Activated T-helper 17 cell treated with anti-CD3 and anti-CD28 coated beads, Interleukin-2, amount 50 U/mL, for 72 hours (primary cell): ENCODE data around the gene DUS2. TPM values are rescaled to one million over a fixed set of nuclear protein-coding genes. Genes with fewer than 3 reads are reported as not detected.
"Not testable (repeated sequence)": the region's sequence is repeated elsewhere in the genome, so short reads cannot be mapped to it uniquely, and the experiment has no call there.

Experiments
- ATAC-seq: fragments of 150-1000 bp; cut with Tn5 transposase; replicated peaks from 2 replicates; pipeline ENCODE4 v1.10.0; 2021; ENCODE audit warnings: mild to moderate bottlenecking, moderate library complexity
- H3K27ac Mint-ChIP-seq: one replicate; pipeline ENCODE4 v1.8.0; 2022; ENCODE audit warnings: mixed read lengths
- H3K27me3 Mint-ChIP-seq: one replicate; pipeline ENCODE4 v1.8.0; 2022; ENCODE audit warnings: mixed read lengths
- H3K36me3 Mint-ChIP-seq: one replicate; pipeline ENCODE4 v1.8.0; 2022; ENCODE audit warnings: low read depth, mild to moderate bottlenecking, mixed read lengths
- H3K4me1 Mint-ChIP-seq: one replicate; pipeline ENCODE4 v1.8.0; 2022; ENCODE audit warnings: mixed read lengths
- H3K4me3 Mint-ChIP-seq: one replicate; pipeline ENCODE4 v1.8.0; 2022; ENCODE audit warnings: mild to moderate bottlenecking, mixed read lengths
- H3K9me3 Mint-ChIP-seq: one replicate; pipeline ENCODE4 v1.8.0; 2022; ENCODE audit warnings: mixed read lengths
- total RNA-seq, 2 donors: library from RNA; stranded (reverse); gene quantifications; one replicate each; pipeline ENCODE4 v1.2.3, GENCODE V29; 2022

DUS2 gene
- total RNA-seq, 2 donors from 2014 or later, result 24.6 to 35.0 TPM

- Mint-ChIP-seq H3K9me3 (no peaks in the 10 kb centered on the region), H3K4me1 (peaks cover 13% of the 10 kb centered on the region), H3K4me3 (peak overlapping the region; percentile 86), H3K36me3 (no peaks in the 10 kb centered on the region), H3K27me3 (no peaks in the 10 kb centered on the region), H3K27ac (peak overlapping the region; percentile 66)
- ATAC-seq, result no peak
Observed at GRCh38 chr16:67992661-67993206, 30.4 kb upstream of the DUS2 start.

GRCh38 chr16:67993207-67994039 lies 29.7 kb upstream of the DUS2 start:
- Mint-ChIP-seq H3K4me1 (peaks cover 13% of the 10 kb centered on the region), H3K36me3 (no peaks in the 10 kb centered on the region), H3K4me3 (peak overlapping the region; percentile 86), H3K9me3 (no peaks in the 10 kb centered on the region), H3K27ac (peak overlapping the region; percentile 92), H3K27me3 (no peaks in the 10 kb centered on the region)
- ATAC-seq, result peak; percentile 89

GRCh38 chr16:67994040-67994408 lies 29.1 kb upstream of the DUS2 start:
- ATAC-seq, result peak; percentile 13
- peak overlapping the region; percentile 92 for H3K27ac Mint-ChIP-seq
- H3K36me3 Mint-ChIP-seq, H3K27me3 Mint-ChIP-seq, H3K9me3 Mint-ChIP-seq: not testable (repeated sequence)
- peaks cover 16% of the 10 kb centered on the region for H3K4me1 Mint-ChIP-seq
- peak overlapping the region; percentile 86 for H3K4me3 Mint-ChIP-seq

- no peaks in the 10 kb centered on the region for H3K9me3 Mint-ChIP-seq
- H3K27me3 Mint-ChIP-seq, result no peaks in the 10 kb centered on the region
- ATAC-seq, result no peak
- H3K27ac Mint-ChIP-seq, result peak overlapping the region; percentile 70
- H3K36me3 Mint-ChIP-seq, result no peaks in the 10 kb centered on the region
- peak overlapping the region; percentile 44 for H3K4me3 Mint-ChIP-seq
- H3K4me1 Mint-ChIP-seq, result peaks cover 26% of the 10 kb centered on the region
Observed at GRCh38 chr16:67995423-67995822, 27.7 kb upstream of the DUS2 start.

GRCh38 chr16:67996666-67997065 lies 26.4 kb upstream of the DUS2 start:
- H3K4me3 Mint-ChIP-seq, result no peak overlapping the region
- no peak for ATAC-seq
- H3K4me1 Mint-ChIP-seq, result peaks cover 29% of the 10 kb centered on the region
- no peak overlapping the region for H3K27ac Mint-ChIP-seq
- H3K36me3 Mint-ChIP-seq, result no peaks in the 10 kb centered on the region
- no peaks in the 10 kb centered on the region for H3K9me3 Mint-ChIP-seq
- no peaks in the 10 kb centered on the region for H3K27me3 Mint-ChIP-seq

GRCh38 chr16:67998231-67998778 lies 24.8 kb upstream of the DUS2 start:
- H3K27ac Mint-ChIP-seq, H3K36me3 Mint-ChIP-seq, H3K27me3 Mint-ChIP-seq, H3K9me3 Mint-ChIP-seq, ATAC-seq: not testable (repeated sequence)
- peak overlapping the region; percentile 77 for H3K4me3 Mint-ChIP-seq
- peaks cover 29% of the 10 kb centered on the region for H3K4me1 Mint-ChIP-seq

- not testable (repeated sequence) for H3K27me3 Mint-ChIP-seq, H3K36me3 Mint-ChIP-seq, H3K9me3 Mint-ChIP-seq
- Mint-ChIP-seq H3K27ac (peak within 1 kb of the TSS; percentile 83), H3K4me3 (peak within 1 kb of the TSS; percentile 77), H3K4me1 (peaks cover 25% of the 10 kb centered on the region)
- ATAC-seq, result peak; percentile 87
Observed at GRCh38 chr16:67998779-67999688, 24.1 kb upstream of the DUS2 start, which contains the start of gene DPEP2. DPEP2 (minus strand) TSS chr16:67999484; CDS start chr16:67993212, 6,272 bp downstream.

- peak; percentile 39 for ATAC-seq
- no peaks in the 10 kb centered on the region for H3K27me3 Mint-ChIP-seq
- H3K4me1 Mint-ChIP-seq, result peaks cover 25% of the 10 kb centered on the region
Observed at GRCh38 chr16:67999985-68000384, 23.1 kb upstream of the DUS2 start.

GRCh38 chr16:68000450-68000849 lies 22.6 kb upstream of the DUS2 start:
- Mint-ChIP-seq H3K9me3 (no peaks in the 10 kb centered on the region), H3K27me3 (no peaks in the 10 kb centered on the region), H3K4me3 (peak overlapping the region; percentile 77), H3K36me3 (no peaks in the 10 kb centered on the region), H3K27ac (peak overlapping the region; percentile 83), H3K4me1 (peaks cover 21% of the 10 kb centered on the region)
- ATAC-seq, result no peak

More at GRCh38 chr16:67999985-68000384, 23.1 kb upstream of the DUS2 start:
- H3K36me3 Mint-ChIP-seq, result no peaks in the 10 kb centered on the region
- H3K9me3 Mint-ChIP-seq, result no peaks in the 10 kb centered on the region
- H3K27ac Mint-ChIP-seq, result peak overlapping the region; percentile 83
- H3K4me3 Mint-ChIP-seq, result peak overlapping the region; percentile 77

- Mint-ChIP-seq H3K9me3 (no peaks in the 10 kb centered on the region), H3K36me3 (no peaks in the 10 kb centered on the region), H3K4me3 (no peak overlapping the region), H3K27ac (no peak overlapping the region), H3K4me1 (peaks cover 27% of the 10 kb centered on the region), H3K27me3 (no peaks in the 10 kb centered on the region)
- ATAC-seq, result no peak
Observed at GRCh38 chr16:68003031-68003430, 20.1 kb upstream of the DUS2 start.

GRCh38 chr16:68005211-68005610 lies 17.9 kb upstream of the DUS2 start:
- no peaks in the 10 kb centered on the region for H3K36me3 Mint-ChIP-seq
- no peaks in the 10 kb centered on the region for H3K9me3 Mint-ChIP-seq
- peaks cover 13% of the 10 kb centered on the region for H3K4me1 Mint-ChIP-seq
- peak overlapping the region; percentile 66 for H3K4me3 Mint-ChIP-seq
- H3K27me3 Mint-ChIP-seq, result no peaks in the 10 kb centered on the region
- no peak for ATAC-seq
- H3K27ac Mint-ChIP-seq, result peak overlapping the region; percentile 95

- Mint-ChIP-seq H3K36me3 (no peaks in the 10 kb centered on the region), H3K27ac (peak overlapping the region; percentile 95), H3K4me3 (peak overlapping the region; percentile 66), H3K27me3 (no peaks in the 10 kb centered on the region), H3K4me1 (peaks cover 8% of the 10 kb centered on the region), H3K9me3 (no peaks in the 10 kb centered on the region)
- ATAC-seq, result peak; percentile 90
Observed at GRCh38 chr16:68005786-68006286, 17.2 kb upstream of the DUS2 start.

- H3K36me3 Mint-ChIP-seq, result no peaks in the 10 kb centered on the region
- ATAC-seq, result no peak
- H3K9me3 Mint-ChIP-seq, result no peaks in the 10 kb centered on the region
- peaks cover 8% of the 10 kb centered on the region for H3K4me1 Mint-ChIP-seq
- no peaks in the 10 kb centered on the region for H3K27me3 Mint-ChIP-seq
- H3K4me3 Mint-ChIP-seq, result no peak overlapping the region
- H3K27ac Mint-ChIP-seq, result no peak overlapping the region
Observed at GRCh38 chr16:68009157-68009735, 13.8 kb upstream of the DUS2 start.

GRCh38 chr16:68009872-68010271 lies 13.2 kb upstream of the DUS2 start:
- not testable (repeated sequence) for H3K36me3 Mint-ChIP-seq, H3K4me3 Mint-ChIP-seq, H3K27ac Mint-ChIP-seq, H3K27me3 Mint-ChIP-seq, H3K9me3 Mint-ChIP-seq, ATAC-seq, H3K4me1 Mint-ChIP-seq
